Left cardiac atrium (tissue), 4 donors: ENCODE measurements around the gene SMYD1. TPM values are rescaled to one million over a fixed set of nuclear protein-coding genes. Genes with fewer than 3 reads are reported as not detected.
A peak's percentile ranks its signal among the peaks of the same experiment; 100 is the strongest.

Experiments used
- ATAC-seq, 2 donors: fragments of 200-7000 bp; cut with Tn5 transposase; one replicate each; pipeline ENCODE4 v1.9.1; 2020; ENCODE audit warnings: mild to moderate bottlenecking in 2 of 2, moderate library complexity in 2 of 2
- DNase-seq: peaks from one replicate; pipeline ENCODE4 v3.0.0-alpha.2; 2020
- intact Hi-C, 2 donors: fragments of 100-400 bp; cut with DNase I; formaldehyde crosslinking; loops; one replicate each; pipeline versions ENCODE4 v1.14.1 to v1.15.1; 2022 to 2023
- total RNA-seq, 2 donors: library from RNA; stranded (reverse); fragmentation: NEBNext Ultra II Directional; extraction: Animal tissue kit (Norgen Biotek cat#: 25700); gene quantifications; one replicate each; pipeline ENCODE4 v1.2.1, GENCODE V29; 2021
- donor health status: DM: no; HTN: yes; CAD: no.
- donor health status: DM: no; HTN: yes; CAD: no; lungs with severe emphysema.
- donor health status: DM: yes; HTN: yes; CAD: no.
- donor health status: Dilated cardiomyopathy.

The SMYD1 gene
- total RNA-seq, 2 donors from 2014 or later = 116 to 138 TPM

- peak; percentile 21 to 38 for ATAC-seq
- intact Hi-C loops = loop anchor here in 1 of 2 donors (5.0 kb wide), 1 partner anchor 107 kb away; no protein-coding TSS in a partner anchor
Observed at GRCh38 chr2:88054782-88055370, 12.7 kb upstream of the SMYD1 start.

DNA sequence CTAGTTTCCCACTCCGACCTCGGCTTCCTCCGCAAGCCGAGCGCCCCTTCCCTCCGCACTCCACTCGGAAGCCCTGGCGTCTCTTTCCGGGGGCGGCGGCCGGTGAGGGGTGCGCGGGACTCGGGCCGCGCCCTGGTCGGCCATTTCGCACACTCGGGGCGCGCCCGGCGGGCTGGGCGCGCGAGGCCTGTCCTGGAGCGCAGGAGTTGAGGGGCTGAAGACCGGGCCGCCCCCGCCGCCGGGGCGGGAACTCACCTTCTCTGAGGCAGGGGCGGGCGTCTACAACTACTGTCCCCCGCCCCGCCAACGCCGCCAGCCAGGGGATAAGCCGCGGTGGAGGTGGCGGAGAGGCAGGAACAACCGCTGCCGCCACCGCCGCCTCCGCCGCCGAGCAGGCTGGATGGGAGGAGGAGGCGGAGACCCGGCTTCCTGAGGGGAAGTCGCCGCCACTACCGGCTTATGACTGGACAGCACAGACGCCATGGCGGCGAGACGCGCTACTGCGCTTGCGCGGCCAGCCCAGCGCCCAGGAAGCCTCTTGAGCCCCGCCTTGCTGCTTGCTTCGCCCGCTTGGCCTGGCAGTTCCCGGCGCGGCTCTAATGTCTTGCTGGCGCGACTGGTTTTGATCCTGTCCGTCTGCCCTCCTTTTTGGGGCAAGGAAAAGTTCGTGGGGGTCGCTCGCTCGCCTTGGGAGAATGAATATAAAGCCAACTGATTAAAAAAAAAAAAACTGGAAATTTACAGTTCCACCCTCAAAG, 12.1 kb upstream of the SMYD1 start, which contains the start of gene KRCC1:
TSS of gene KRCC1 (minus strand) at position 413 of the 758 bp plus-strand sequence. CDS start 27,220 bp downstream, outside the sequence.
- intact Hi-C loops = loop anchor here in 1 of 2 donors (5.0 kb wide), 1 partner anchor 107 kb away; no protein-coding TSS in a partner anchor
- peak; percentile 98 for ATAC-seq
- DNase-seq = peak; percentile 96

More at GRCh38 chr2:88054782-88055370, 12.7 kb upstream of the SMYD1 start:
- DNase-seq = no peak

- intact Hi-C loops = loop anchor here in 1 of 2 donors (5.0 kb wide), 1 partner anchor 105 kb away; no protein-coding TSS in a partner anchor
- ATAC-seq = no peak
Observed at GRCh38 chr2:88057437-88057844, 10.2 kb upstream of the SMYD1 start.

GRCh38 chr2:88058191-88058590, 9.4 kb upstream of the SMYD1 start:
- ATAC-seq (no peak), DNase-seq (no peak)
- intact Hi-C loops = loop anchor here in 1 of 2 donors (5.0 kb wide), 1 partner anchor 104 kb away; no protein-coding TSS in a partner anchor

More at GRCh38 chr2:88057437-88057844, 10.2 kb upstream of the SMYD1 start:
- DNase-seq = no peak

DNA sequence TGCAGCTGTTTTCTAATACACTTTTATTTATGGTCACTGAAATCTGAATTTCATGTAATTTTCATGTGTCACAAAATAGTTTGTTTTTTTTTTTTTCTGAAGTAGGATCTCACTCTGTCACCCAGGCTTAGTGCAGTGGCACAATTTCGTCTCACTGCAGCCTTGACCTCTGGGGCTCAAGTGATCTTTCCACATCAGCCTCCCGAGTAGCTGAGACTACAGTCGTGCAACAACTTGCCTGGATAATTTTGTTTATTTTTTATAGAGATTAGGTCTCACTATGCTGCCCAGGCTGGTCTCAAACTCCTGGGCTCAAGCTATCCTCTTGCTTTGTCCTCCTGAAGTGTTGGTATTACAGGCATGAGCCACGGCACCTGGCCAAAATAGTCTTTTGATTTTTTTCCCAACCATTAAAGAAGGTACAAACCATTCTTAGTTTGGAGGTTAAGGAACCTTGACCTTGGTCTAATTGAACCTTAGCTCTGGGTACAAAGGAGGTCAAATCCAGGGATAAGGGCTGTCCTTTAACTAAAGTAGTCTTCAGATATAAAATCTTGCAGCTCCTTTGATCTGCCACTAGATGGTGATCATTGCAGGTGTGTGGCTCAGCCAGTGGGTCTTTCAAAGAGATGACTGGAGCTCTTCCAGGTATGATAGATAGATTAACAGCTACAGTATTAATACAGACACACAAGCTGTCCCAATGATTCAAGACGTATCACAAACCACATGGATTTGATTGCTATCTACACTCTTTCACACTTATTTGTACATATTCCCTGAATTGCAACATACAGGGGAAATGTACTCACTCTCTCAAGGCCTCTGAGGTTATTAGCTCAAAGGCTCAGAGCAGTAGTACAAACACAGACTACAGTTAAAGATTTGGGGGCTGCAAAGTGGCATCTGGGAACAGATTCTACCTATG, 7.4 kb upstream of the SMYD1 start:
- intact Hi-C loops = loop anchor here (2.0 to 5.0 kb wide), 2 partner anchors 99 to 102 kb away; no protein-coding TSS in a partner anchor
- no peak for DNase-seq
- peak in 1 of 2 donors; percentile 12 for ATAC-seq

DNA sequence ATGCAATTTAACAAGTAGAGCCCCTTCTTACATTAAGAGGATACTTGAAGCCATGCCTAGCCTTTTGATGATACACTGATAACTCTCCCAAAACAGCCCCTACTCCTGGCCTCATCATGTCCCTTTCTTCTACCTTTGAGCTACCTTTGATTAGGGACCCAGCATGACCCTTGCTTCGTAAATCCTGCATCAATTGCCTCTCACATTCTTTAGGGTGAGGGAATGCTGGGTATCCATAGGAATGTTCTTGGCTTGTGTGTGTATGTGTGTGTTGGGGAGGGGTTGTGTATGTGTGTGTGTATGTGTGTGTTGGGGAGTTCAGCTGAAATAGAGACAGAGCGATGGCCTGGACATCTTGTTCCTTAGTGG, 6.7 kb upstream of the SMYD1 start:
- intact Hi-C loops = loop anchor here in 1 of 2 donors (2.0 kb wide), 1 partner anchor 98 kb away; no protein-coding TSS in a partner anchor
- no peak for ATAC-seq
- DNase-seq = no peak

DNA sequence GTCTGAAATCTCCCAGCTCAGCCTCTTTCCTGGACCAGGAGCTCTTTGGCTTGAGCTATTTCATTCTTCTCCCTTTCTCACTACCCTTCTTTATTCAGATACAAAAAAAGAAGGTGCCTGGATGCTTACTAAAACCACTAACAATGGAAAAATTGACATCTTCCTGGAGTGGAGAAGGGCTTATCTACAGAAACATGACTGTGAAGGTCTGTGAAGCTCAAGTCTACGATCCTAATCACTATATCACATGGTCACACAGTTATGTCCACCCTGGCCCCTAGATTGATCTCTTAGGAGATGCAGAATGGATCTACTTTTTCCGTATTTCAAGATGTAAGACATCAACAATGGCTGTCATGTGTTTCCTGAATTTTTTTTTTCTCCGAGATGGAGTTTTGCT, 6.3 kb upstream of the SMYD1 start:
- DNase-seq = no peak
- intact Hi-C loops = loop anchor here in 1 of 2 donors (2.0 kb wide), 1 partner anchor 98 kb away; no protein-coding TSS in a partner anchor
- ATAC-seq = no peak

GRCh38 chr2:88066543-88066942, 1.1 kb upstream of the SMYD1 start:
- peak; percentile 13 to 71 for ATAC-seq
- no peak for DNase-seq
- intact Hi-C loops = no loop called here

DNA sequence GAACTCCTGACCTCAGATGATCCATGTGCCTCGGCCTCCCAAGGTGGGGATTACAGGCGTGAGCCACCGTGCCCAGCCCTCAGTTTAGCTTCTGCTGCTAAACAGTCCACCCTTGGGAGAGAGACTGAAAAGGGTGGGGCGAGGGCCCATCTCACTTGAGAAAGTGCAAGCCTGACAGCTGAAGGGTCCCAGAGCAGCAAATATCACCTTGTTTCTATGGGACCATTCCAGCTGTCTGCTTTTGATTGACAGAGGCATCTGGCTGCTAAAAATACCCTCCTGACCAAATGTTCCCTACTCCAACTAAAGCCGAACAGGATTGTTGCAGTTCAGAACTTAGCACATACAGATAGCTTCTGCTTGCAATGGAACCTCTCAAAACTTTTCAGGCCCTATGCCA, 436 bp upstream of the SMYD1 start:
- ATAC-seq (peak; percentile 75), DNase-seq (no peak)
- intact Hi-C loops = no loop called here

DNA sequence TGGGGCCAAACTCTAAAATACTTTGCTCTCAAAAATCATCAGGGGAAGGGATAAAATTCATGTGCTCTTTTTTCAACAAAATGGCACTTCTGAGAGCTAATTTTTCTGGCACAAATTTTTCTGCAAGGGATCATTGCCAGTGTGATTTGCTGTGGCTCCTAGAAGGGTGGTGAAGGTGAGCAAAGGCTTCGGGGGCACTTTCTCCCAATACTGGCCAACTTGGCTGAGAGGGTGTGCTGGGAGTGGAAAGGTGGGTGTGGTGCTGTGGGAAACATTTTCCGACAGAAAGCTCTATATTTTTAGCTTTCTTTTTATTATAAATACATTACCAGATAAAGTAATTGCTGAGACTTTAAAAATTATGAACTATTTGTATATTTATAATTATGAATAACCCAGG, 419 bp downstream of the SMYD1 start:
- DNase-seq (no peak), ATAC-seq (peak in 1 of 2 donors; percentile 35)
- intact Hi-C loops = no loop called here

DNA sequence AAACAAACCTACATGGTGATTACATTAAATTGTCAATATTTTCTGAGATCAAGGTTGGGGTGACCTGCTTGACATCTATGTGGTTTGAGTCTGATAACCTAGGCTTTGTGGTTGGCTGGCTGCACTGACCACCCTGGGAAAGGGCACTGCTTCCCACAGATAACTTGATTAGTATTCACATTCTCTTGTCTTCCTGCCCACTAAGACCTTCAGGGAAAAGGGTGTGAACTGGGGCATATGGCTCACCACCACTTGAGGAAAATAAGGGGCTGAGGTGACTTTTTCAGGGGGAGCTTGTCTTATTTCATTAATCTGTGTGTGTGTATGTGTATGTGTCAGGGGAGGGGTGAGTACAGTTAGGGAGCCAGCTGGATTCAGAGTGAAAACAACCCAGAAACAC, 1.5 kb downstream of the SMYD1 start:
- no peak for DNase-seq
- intact Hi-C loops = no loop called here
- no peak for ATAC-seq

DNA sequence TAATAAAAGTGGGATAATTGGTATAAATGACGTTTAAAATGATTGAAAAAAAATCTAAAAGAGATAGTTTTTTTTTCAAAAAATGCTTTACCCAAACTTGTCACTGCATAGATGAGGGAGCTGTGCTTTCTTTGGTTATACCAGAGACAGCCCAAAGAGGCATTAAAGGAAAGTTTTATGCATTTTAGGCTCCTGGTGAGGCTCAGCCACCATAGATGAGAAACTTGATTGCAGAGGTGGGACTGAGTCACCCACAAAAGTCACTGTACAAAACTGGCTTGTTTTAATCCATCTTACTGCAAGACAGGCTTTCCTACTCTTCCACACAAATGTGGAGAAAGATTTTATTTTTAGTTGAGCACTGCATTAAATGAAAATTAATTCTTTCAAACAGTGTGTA, 2.4 kb downstream of the SMYD1 start:
- DNase-seq (no peak), ATAC-seq (no peak)
- intact Hi-C loops = no loop called here

DNA sequence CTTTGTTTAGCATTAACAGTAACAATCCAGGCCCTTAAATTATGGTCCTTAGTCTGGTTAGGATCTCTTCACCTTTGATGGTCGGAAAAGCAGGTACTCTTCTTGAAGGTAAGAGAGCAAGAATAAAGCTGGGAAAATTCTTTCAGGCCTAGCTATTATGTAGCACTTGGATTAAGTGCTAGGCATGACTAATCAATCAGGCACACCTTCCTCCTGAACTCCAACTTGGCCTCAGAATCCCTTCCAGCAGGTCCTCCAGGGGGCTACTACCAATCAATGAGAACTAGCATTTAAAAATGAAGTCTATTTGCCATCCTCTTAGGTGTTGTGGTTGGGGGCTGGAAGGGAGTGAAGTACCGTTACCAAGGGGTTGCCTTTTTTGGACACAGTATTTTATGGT, 3.7 kb downstream of the SMYD1 start:
- intact Hi-C loops = no loop called here
- no peak for DNase-seq
- ATAC-seq = no peak

- intact Hi-C loops = no loop called here
- DNase-seq (no peak), ATAC-seq (peak in 1 of 2 donors; percentile 34)
Observed at GRCh38 chr2:88074150-88074549, 6.5 kb downstream of the SMYD1 start.

- intact Hi-C loops = no loop called here
- ATAC-seq (no peak), DNase-seq (no peak)
Observed at GRCh38 chr2:88074854-88075292, 7.2 kb downstream of the SMYD1 start.

DNA sequence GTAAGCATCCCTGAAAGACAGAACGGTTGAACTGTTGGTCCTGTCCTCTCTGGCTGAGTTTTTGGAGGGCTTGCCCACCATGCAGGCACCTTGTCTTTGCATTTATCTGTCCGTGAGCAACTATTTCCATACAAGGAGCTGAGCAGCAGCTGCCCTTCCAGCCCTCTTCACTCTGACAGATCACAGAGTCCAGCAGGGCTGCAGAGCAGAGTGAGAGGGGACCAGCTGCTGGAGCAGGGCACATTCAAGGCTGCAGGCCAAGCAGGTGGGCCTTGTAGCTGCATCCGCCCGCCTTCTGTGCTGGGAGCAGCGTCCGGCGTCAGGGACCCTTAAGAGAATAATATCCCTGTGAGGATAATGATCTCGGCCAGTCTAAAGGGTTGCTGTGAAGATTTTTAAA, 9.5 kb downstream of the SMYD1 start:
- intact Hi-C loops = no loop called here
- ATAC-seq (peak; percentile 81 to 85), DNase-seq (no peak)

DNA sequence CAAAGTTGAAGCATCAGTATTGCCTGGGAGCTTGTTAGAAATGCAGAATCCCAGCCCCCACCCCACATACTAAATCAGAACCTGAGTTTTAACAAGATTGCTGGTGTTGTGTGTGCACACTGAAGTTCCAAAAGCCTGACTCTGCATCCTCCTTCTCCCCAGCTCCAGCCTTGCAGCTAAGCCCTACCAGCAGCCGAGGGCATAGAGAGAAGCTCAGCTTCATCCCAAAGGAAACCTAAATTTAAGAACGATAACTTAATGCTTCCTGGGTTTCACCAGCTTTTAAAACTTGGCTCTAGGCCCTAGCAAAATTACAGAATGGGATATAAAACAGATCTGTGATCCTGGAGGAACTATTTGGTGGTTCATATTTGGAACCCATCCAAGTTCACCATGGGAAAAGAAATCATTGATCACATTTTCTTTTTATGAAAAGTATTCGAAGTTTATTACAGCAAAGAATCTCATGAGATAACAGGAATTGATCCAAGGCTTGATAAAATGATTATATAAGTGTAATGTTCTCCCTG, 11.1 kb downstream of the SMYD1 start:
- intact Hi-C loops = no loop called here
- DNase-seq = no peak
- ATAC-seq = no peak

DNA sequence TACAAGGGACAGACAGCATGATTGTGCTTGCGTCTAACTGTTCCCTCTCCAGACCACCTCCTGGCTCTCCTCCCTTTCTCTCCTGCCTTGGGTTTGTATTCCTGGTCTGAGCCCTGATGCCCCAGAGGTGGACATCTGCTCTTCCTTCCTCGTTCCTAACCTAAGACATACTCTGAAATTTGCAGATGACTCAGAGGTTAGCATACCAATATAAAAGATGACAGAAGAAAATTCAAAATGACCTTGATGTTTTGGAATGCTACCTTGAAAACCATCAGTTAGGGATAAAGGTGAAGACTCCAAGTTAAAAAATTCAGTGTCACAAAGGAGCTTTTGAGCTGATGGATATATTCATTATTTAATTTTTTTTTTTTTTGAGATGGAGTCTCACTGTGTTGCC, 12.9 kb downstream of the SMYD1 start:
- no peak for ATAC-seq
- no peak for DNase-seq
- intact Hi-C loops = no loop called here
